K562 (cell line): ENCODE results near the gene PCED1B. TPM values are rescaled to one million over a fixed set of nuclear protein-coding genes. Genes with fewer than 3 reads are reported as not detected.
A peak's percentile ranks its signal among the peaks of the same experiment; 100 is the strongest.

ENCODE experiments used
- CXXC5 ChIP-seq: fragments of 250-450 bp; sonication (Bioruptor Pico); IDR thresholded peaks from 2 replicates; pipeline ENCODE4 v1.8.0; 2022; ENCODE audit warnings: inconsistent platforms, mild to moderate bottlenecking, moderate library complexity
- DIDO1 ChIP-seq: fragments of 450-650 bp; IDR thresholded peaks from 2 replicates; pipeline ENCODE4 v1.6.1; 2016; ENCODE audit warnings: low read depth, missing biosample characterization, missing genetic modification characterization
- E2F6 ChIP-seq, 2 experiments: IDR thresholded peaks; 2 replicates each; pipeline ENCODE4 v1.6.1; 2011; ENCODE audit warnings: borderline replicate concordance in 1 of 2, control low read depth in 1 of 2, low read depth in 1 of 2, low read length in 1 of 2, mild to moderate bottlenecking in 1 of 2, mixed read lengths in 1 of 2, moderate library complexity in 1 of 2; ENCODE audit not compliant: insufficient read depth in 1 of 2, insufficient read length in 1 of 2, poor library complexity in 1 of 2, severe bottlenecking in 1 of 2; ENCODE audit errors: extremely low read depth in 1 of 2
- FOXP1 ChIP-seq: sonication (generic); formaldehyde crosslinking; IDR thresholded peaks from 2 replicates; pipeline ENCODE4 v1.8.0; 2022; ENCODE audit warnings: mild to moderate bottlenecking, missing genetic modification reagents
- GMEB1 ChIP-seq: fragments of 250-450 bp; sonication (Bioruptor Pico); IDR thresholded peaks from 2 replicates; pipeline ENCODE4 v1.4.0; 2020; ENCODE audit warnings: mild to moderate bottlenecking
- HINFP ChIP-seq: fragments of 450-650 bp; conservative IDR thresholded peaks from 2 replicates; pipeline ENCODE4 v1.6.1; 2016; ENCODE audit warnings: missing genetic modification characterization, low read depth, mild to moderate bottlenecking, control low read depth, missing compliant biosample characterization
- JUND ChIP-seq, 2 experiments: IDR thresholded peaks; 2 replicates in 1 of 2; 3 replicates in 1 of 2; pipeline ENCODE4 v1.6.1; 2011; ENCODE audit warnings: borderline replicate concordance in 2 of 2, low read depth in 2 of 2, low read length in 2 of 2, improper control_type of control experiment in 1 of 2, missing biosample characterization in 1 of 2, missing genetic modification characterization in 1 of 2, missing genetic modification reagents in 1 of 2
- MAFF ChIP-seq: IDR thresholded peaks from 2 replicates; pipeline ENCODE4 v1.6.1; 2012; ENCODE audit warnings: low read length, improper control_type of control experiment
- MECOM ChIP-seq: fragments of 250-450 bp; sonication (Bioruptor Pico); IDR thresholded peaks from 2 replicates; pipeline ENCODE4 v1.8.0; 2022; ENCODE audit warnings: inconsistent platforms
- NFXL1 ChIP-seq: fragments of 450-650 bp; formaldehyde crosslinking; IDR thresholded peaks from 2 replicates; pipeline ENCODE4 v1.4.0; 2021; ENCODE audit warnings: mild to moderate bottlenecking
- NR4A1 ChIP-seq, 2 experiments: fragments of 250-450 bp in 1 of 2; fragments of 450-650 bp in 1 of 2; sonication (Bioruptor Pico) in 1 of 2; IDR thresholded peaks; 2 replicates each; pipeline versions ENCODE4 v1.4.0 to v1.6.1; 2016 to 2020; ENCODE audit warnings: mild to moderate bottlenecking in 2 of 2, missing compliant biosample characterization in 1 of 2, missing genetic modification characterization in 1 of 2, moderate library complexity in 1 of 2
- PBX2 ChIP-seq, 2 experiments: IDR thresholded peaks in 1 of 2; conservative IDR thresholded peaks in 1 of 2; 2 replicates each; pipeline ENCODE4 v1.6.1; 2016; ENCODE audit warnings: low read depth in 2 of 2, mild to moderate bottlenecking in 1 of 2, missing compliant biosample characterization in 1 of 2, missing genetic modification characterization in 1 of 2, moderate library complexity in 1 of 2
- SMAD3 ChIP-seq: fragments of 450-650 bp; formaldehyde crosslinking; conservative IDR thresholded peaks from 2 replicates; pipeline ENCODE4 v1.4.0; 2020; ENCODE audit warnings: mild to moderate bottlenecking
- ZNF311 ChIP-seq: fragments of 250-450 bp; sonication (Bioruptor Pico); IDR thresholded peaks from 2 replicates; pipeline ENCODE4 v1.4.0; 2020; ENCODE audit warnings: mild to moderate bottlenecking, moderate library complexity
- ZNF395 ChIP-seq: fragments of 200-800 bp; sonication (Bioruptor generic); IDR thresholded peaks from 2 replicates; pipeline ENCODE4 v1.6.1; 2017; ENCODE audit warnings: missing genetic modification characterization, missing compliant biosample characterization
- polyA plus RNA-seq, 8 experiments: library from polyadenylated mRNA; depleted of rRNA in 4 of 8; stranded (reverse) in 5 of 8; unstranded in 3 of 8; fragments of >200 nt; fragmentation: Nextera tagmentation in 2 of 8; fragmentation: Illumina TruSeq in 1 of 8; extraction: Ambion mirVana in 2 of 8; extraction: Trizol in 1 of 8; gene quantifications; 2 replicates each; pipeline versions ENCODE4 v1.2.1 to v1.2.3, GENCODE V29; 2011 to 2014; ENCODE audit warnings: inconsistent platforms in 1 of 8, missing spikeins in 1 of 8
- total RNA-seq, 7 experiments: library from RNA; depleted of rRNA in 6 of 7; stranded (reverse); fragments of >200 nt in 6 of 7; fragmentation: Illumina TruSeq in 2 of 7; extraction: Trizol in 2 of 7; gene quantifications; 2 replicates each; pipeline versions ENCODE4 v1.2.1 to v1.2.3, GENCODE V29; 2011 to 2021; ENCODE audit warnings: low replicate concordance in 1 of 7

The PCED1B gene
- total and polyA plus RNA-seq, 9 of the 15 experiments (the other 6 are each of a cell fraction or from before 2014, with no cell fraction given) = 1.2 to 9.3 (median 2.5) TPM

- TF ChIP-seq PBX2 (CRISPR knock-in tag; IDR thresholded peaks at IDR 0.05; ENCODE audit: low read depth) (no peak), PBX2 (tag; conservative IDR thresholded peaks at IDR 0.05; ENCODE audit: low read depth) (peak; percentile 69), NR4A1 (CRISPR knock-in tag; IDR thresholded peaks at IDR 0.05) (no peak), NR4A1 (tag; IDR thresholded peaks at IDR 0.05) (peak; percentile 94), JUND (IDR thresholded peaks at IDR 0.05; ENCODE audit: borderline replicate concordance, low read depth, low read length) (no peak), JUND (tag; IDR thresholded peaks at IDR 0.05; ENCODE audit: borderline replicate concordance, low read depth, low read length) (peak; percentile 47; the same call in 1 of the 3 replicates), ZNF311 (CRISPR knock-in tag) (0 out of 2 replicates have a peak, but pooled peaks have one; percentile 54), GMEB1 (CRISPR knock-in tag) (0 out of 2 replicates have a peak, but pooled peaks have one; percentile 28), CXXC5 (CRISPR knock-in tag) (peak; percentile 70), NFXL1 (CRISPR knock-in tag) (peak; percentile 48; the same call in 1 of the 2 replicates), HINFP (tag) (peak; percentile 81), FOXP1 (CRISPR knock-in tag) (no peak), E2F6 (IDR thresholded peaks at IDR 0.05; ENCODE audit: borderline replicate concordance in 1 of 2, extremely low read depth in 1 of 2, insufficient read depth in 1 of 2, insufficient read length in 1 of 2, low read depth in 1 of 2, low read length in 1 of 2, poor library complexity in 1 of 2, severe bottlenecking in 1 of 2) (no peak), MECOM (peak; percentile 67; the same call in 1 of the 2 replicates), DIDO1 (tag) (0 out of 2 replicates have a peak, but pooled peaks have one; percentile 55), ZNF395 (CRISPR knock-in tag) (peak; percentile 37; the same call in 1 of the 2 replicates), SMAD3 (peak; percentile 69; the same call in 1 of the 2 replicates), MAFF (no peak)
Observed at GRCh38 chr12:47273191-47273626, 193.8 kb downstream of the PCED1B start (continued).
